GDM1 (cell line): ENCODE measurements around the gene PLEKHA5.
"Not testable (repeated sequence)": the region's sequence is repeated elsewhere in the genome, so short reads cannot be mapped to it uniquely, and the experiment has no call there.

Source experiments
- DNase-seq: peaks from one replicate; lab custom pipeline; 2025; lab: John Stamatoyannopoulos, UW

The PLEKHA5 gene

GRCh38 chr12:19284658-19285057, 155.1 kb downstream of the PLEKHA5 start:
- DNase-seq, result no peak

- no peak for DNase-seq
Observed at GRCh38 chr12:19285793-19286448, 156.4 kb downstream of the PLEKHA5 start.

- DNase-seq, result no peak
Observed at GRCh38 chr12:19287302-19287701, 157.8 kb downstream of the PLEKHA5 start.

GRCh38 chr12:19288161-19288560, 158.6 kb downstream of the PLEKHA5 start:
- DNase-seq, result no peak

GRCh38 chr12:19288603-19289244, 159.2 kb downstream of the PLEKHA5 start:
- no peak for DNase-seq

GRCh38 chr12:19298836-19299605, 169.5 kb downstream of the PLEKHA5 start:
- DNase-seq, result no peak

- no peak for DNase-seq
Observed at GRCh38 chr12:19299765-19300164, 170.2 kb downstream of the PLEKHA5 start.

GRCh38 chr12:19301223-19301622, 171.7 kb downstream of the PLEKHA5 start:
- no peak for DNase-seq

GRCh38 chr12:19301688-19302087, 172.2 kb downstream of the PLEKHA5 start:
- DNase-seq, result no peak

GRCh38 chr12:19302100-19302640, 172.6 kb downstream of the PLEKHA5 start:
- no peak for DNase-seq

GRCh38 chr12:19303496-19303895, 174.0 kb downstream of the PLEKHA5 start:
- DNase-seq, result no peak

GRCh38 chr12:19304149-19304750, 174.7 kb downstream of the PLEKHA5 start:
- DNase-seq, result no peak

- DNase-seq, result not testable (repeated sequence)
Observed at GRCh38 chr12:19305621-19306020, 176.1 kb downstream of the PLEKHA5 start.

GRCh38 chr12:19306366-19306765, 176.8 kb downstream of the PLEKHA5 start:
- DNase-seq, result no peak

- DNase-seq, result no peak
Observed at GRCh38 chr12:19307451-19307850, 177.9 kb downstream of the PLEKHA5 start.

GRCh38 chr12:19311165-19311564, 181.6 kb downstream of the PLEKHA5 start:
- no peak for DNase-seq

- DNase-seq, result no peak
Observed at GRCh38 chr12:19312637-19313036, 183.1 kb downstream of the PLEKHA5 start.

- DNase-seq, result no peak
Observed at GRCh38 chr12:19316425-19316824, 186.9 kb downstream of the PLEKHA5 start.

GRCh38 chr12:19322376-19322775, 192.8 kb downstream of the PLEKHA5 start:
- DNase-seq, result no peak

- no peak for DNase-seq
Observed at GRCh38 chr12:19323805-19324204, 194.3 kb downstream of the PLEKHA5 start.

- no peak for DNase-seq
Observed at GRCh38 chr12:19326102-19326501, 196.6 kb downstream of the PLEKHA5 start.

GRCh38 chr12:19332196-19332595, 202.7 kb downstream of the PLEKHA5 start:
- DNase-seq, result no peak
